ENCODE measurements around the gene AGA.

The AGA gene

GRCh38 chr4:177427192-177427591 lies 15.0 kb downstream of the AGA start:
- TF ChIP-seq, protein P1, sequence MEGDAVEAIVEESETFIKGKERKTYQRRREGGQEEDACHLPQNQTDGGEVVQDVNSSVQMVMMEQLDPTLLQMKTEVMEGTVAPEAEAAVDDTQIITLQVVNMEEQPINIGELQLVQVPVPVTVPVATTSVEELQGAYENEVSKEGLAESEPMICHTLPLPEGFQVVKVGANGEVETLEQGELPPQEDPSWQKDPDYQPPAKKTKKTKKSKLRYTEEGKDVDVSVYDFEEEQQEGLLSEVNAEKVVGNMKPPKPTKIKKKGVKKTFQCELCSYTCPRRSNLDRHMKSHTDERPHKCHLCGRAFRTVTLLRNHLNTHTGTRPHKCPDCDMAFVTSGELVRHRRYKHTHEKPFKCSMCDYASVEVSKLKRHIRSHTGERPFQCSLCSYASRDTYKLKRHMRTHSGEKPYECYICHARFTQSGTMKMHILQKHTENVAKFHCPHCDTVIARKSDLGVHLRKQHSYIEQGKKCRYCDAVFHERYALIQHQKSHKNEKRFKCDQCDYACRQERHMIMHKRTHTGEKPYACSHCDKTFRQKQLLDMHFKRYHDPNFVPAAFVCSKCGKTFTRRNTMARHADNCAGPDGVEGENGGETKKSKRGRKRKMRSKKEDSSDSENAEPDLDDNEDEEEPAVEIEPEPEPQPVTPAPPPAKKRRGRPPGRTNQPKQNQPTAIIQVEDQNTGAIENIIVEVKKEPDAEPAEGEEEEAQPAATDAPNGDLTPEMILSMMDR (IDR thresholded peaks at IDR 0.05; ENCODE audit: low read depth, low read length): no peak
- no peak for DNase-seq (ENCODE audit: extremely low read depth, low read depth)

- TF ChIP-seq, protein P1 (IDR thresholded peaks at IDR 0.05; ENCODE audit: low read depth, low read length): no peak
- no peak for DNase-seq (ENCODE audit: extremely low read depth, low read depth)
Observed at GRCh38 chr4:177419434-177419833, 22.8 kb downstream of the AGA start.

- no peak for DNase-seq (ENCODE audit: extremely low read depth, low read depth)
- TF ChIP-seq, protein P1 (IDR thresholded peaks at IDR 0.05; ENCODE audit: low read depth, low read length): no peak
Observed at GRCh38 chr4:177413656-177414055, 28.6 kb downstream of the AGA start.

DNA sequence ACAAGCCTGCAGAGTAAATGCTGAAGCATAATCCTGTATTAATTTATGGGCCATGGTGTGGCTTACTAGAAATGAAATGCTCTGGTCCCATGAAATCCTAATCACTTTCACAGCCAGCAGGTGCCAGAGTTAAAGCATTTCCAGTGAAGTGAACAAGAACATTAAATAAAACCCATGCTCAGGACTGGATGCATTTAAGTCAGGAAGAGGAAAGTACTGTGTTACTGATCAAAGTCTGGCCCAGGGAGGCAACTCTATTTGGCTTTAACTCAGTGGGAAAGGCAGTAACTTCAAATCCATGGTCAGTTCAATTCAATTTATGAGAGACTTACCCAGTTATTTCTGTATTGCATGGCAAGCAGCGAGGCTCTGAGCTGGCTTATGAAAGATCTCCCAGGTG lies 29.2 kb downstream of the AGA start:
- no peak for DNase-seq (ENCODE audit: extremely low read depth, low read depth)
- TF ChIP-seq, protein P1 (IDR thresholded peaks at IDR 0.05; ENCODE audit: low read depth, low read length): no peak

GRCh38 chr4:177411996-177412395 lies 30.2 kb downstream of the AGA start:
- TF ChIP-seq, protein P1 (IDR thresholded peaks at IDR 0.05; ENCODE audit: low read depth, low read length): no peak
- no peak for DNase-seq (ENCODE audit: extremely low read depth, low read depth)

- no peak for DNase-seq (ENCODE audit: extremely low read depth, low read depth)
- TF ChIP-seq, protein P1 (IDR thresholded peaks at IDR 0.05; ENCODE audit: low read depth, low read length): no peak
Observed at GRCh38 chr4:177410566-177410965, 31.7 kb downstream of the AGA start.

DNA sequence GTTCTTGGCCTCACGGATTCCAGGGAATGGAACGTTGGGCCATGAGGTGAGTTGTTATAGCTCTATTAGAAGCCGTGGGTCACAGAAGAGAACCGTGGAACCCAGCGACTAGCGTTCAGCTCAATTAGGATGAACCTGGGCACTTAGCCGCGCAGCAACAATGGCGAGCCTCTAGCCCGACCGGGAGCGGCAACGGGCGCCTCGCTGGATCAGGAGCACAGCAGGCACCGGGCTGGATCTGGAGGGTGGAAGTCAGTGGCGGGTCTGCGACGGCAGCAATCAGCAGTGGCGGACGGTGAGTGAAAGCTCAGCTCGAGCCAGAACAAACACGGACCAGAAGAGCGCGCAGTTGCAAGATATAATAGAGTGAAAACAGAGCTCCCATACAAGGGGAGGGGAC lies 34.2 kb downstream of the AGA start:
- TF ChIP-seq, protein P1 (IDR thresholded peaks at IDR 0.05; ENCODE audit: low read depth, low read length): no peak
- DNase-seq (ENCODE audit: extremely low read depth, low read depth): no peak

All from AG09319 (cell line).